GM18511 (cell line): ENCODE results near the gene TPRX1.
"Not testable (repeated sequence)": the region's sequence is repeated elsewhere in the genome, so short reads cannot be mapped to it uniquely, and the experiment has no call there.

ENCODE experiments used
- ATAC-seq: cut with Tn5 transposase; IDR thresholded peaks from one replicate; pipeline ENCODE4 v1.9.1; 2021; ENCODE audit warnings: mild to moderate bottlenecking, moderate library complexity; ENCODE audit not compliant: unreplicated experiment

Gene TPRX1

GRCh38 chr19:47769534-47769933 is 34.8 kb downstream of the TPRX1 start:
- no peak for ATAC-seq

DNA sequence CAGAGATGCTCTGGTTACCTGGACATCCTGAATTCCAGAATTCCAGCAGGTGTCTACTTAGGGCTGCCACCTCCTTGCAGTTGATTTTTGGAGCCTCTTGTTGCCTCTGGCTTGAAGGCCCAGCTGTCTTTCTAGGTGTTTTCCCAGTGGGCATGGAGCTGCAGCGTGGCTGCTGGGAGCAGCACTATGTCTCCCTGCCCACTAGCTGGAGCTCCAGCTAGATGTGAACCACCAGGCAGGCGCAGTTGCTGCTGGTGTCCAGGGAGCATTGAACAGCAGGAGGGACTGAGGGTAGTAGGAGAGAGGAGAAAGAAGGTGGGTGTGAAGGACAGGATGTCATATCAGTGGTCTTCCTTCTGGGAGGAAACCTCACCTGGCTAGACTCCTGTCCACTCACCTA is 35.7 kb downstream of the TPRX1 start:
- ATAC-seq = no peak

DNA sequence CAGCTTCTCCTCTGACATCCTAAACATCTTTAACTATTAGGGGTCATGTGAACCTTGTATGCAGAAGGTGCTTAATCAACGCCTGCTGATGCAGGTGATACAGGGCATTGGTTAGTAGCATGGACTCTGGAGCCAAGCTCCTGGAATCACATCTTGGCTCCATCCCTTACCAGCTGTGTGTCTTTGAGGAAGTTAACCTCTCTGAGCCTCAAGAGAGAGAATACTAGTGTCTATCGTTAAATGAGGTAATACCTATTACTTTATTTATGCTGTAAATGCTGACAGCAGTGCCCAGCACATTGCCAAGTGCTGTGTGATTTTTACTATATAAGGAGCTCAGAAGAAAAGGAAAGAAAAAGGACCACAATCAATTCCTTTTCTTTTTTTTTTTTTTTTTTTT is 37.0 kb downstream of the TPRX1 start:
- no peak for ATAC-seq

- ATAC-seq = no peak
These were observed 37.7 kb downstream of the TPRX1 start for GRCh38 chr19:47766670-47767069.

- ATAC-seq = no peak
These were observed 38.1 kb downstream of the TPRX1 start for GRCh38 chr19:47766359-47766620.

DNA sequence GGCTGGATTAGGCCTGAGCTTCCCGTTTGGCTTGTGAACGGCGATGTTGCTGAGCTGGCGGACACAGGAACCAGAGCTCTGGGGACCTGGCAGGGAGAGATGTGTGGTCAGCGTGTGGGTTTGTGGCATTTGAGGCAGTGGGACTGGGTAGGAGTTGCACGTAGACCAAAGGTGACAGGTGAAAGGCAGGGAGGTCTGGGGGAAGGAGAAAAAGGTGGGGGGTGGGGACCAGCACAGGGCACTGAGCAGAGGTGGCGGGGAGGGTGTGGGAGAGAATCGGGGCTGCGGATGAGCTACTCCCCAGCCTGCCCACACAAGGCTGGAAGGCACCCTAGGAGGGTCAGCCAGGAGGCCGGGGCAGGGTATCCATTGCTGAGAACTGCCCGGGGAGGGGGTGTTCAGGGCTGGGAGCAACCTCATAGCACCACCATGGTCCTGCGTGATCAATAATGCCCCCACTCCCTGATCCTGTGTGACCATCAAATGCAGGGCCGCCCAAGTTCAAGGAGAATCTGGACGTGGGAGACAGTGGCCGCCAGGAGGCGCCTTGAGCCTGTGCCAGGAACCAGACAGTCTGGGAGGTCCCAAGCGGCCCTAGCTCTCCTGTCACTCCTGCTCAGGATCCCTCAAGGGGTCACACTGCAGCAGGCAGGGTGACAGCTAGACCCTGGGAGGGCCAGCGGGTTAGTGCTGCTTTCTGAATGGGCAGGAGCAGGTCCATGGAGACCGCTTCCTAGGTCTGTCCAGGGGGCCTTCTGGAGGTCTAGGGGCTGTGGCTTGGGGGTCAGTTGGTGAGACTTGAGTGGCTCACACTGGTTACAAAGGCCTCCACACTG is 38.6 kb downstream of the TPRX1 start:
- no peak for ATAC-seq

DNA sequence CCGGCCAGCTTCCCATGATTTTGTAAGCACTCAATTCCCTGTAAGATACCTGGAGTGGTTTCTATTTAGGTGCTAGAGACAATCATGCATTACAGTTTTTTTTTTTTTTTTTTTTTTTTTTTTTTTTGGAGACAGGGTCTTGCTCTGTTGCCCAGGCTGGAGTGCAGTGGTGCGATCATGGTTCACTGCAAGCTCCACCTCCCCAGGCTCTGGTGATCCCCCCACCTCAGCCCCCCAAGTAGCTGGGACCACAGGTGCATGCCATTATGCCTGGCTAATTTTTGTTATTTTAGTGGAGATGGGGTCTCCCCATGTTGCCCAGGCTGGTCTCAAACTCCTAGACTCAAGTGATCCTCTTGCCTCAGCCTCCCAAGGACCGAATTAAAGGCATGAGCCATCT is 39.6 kb downstream of the TPRX1 start:
- not testable (repeated sequence) for ATAC-seq

GRCh38 chr19:47762615-47763308 is 41.6 kb downstream of the TPRX1 start:
- ATAC-seq = no peak

DNA sequence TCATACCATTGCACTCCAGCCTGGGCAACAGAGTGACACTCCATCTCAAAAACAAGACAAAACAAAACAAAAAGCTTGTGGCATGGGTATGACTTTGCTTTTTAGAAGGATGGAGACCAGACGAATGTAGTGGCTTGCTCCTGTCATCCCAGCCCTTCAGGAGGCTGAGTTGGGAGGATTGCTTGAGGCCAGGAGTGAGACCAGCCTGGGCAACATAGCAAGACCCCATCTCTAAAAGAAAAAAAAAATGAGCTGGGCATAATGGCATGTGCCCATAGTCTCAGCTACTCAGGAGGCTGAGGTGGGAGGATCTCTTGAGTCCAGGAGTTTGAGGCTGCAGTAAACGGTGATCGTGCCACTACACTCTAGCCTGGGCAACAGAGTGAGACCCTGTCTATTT is 42.2 kb downstream of the TPRX1 start:
- no peak for ATAC-seq

GRCh38 chr19:47761566-47761965 is 42.8 kb downstream of the TPRX1 start:
- ATAC-seq = no peak

DNA sequence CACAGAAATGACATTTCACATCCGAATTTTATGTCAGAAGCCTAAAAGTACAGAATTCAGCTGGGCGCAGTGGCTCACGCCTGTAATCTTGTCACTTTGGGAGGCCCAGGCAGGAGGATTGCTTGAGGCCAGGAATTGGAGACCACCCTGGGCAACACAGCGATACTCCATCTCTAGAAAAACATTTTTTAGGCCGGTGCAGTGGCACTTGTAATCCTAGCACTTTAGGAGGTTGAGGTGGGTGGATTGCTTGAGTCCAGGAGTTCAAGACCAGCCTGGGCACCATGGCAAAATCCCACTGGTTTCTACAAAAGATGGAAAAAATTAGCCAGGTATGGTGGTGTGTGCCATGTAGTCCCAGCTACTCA is 43.7 kb downstream of the TPRX1 start:
- no peak for ATAC-seq

GRCh38 chr19:47758443-47758804 is 45.9 kb downstream of the TPRX1 start:
- ATAC-seq = no peak

GRCh38 chr19:47757617-47758442 is 46.5 kb downstream of the TPRX1 start:
- ATAC-seq = no peak

- no peak for ATAC-seq
These were observed 47.3 kb downstream of the TPRX1 start for GRCh38 chr19:47756953-47757608.

DNA sequence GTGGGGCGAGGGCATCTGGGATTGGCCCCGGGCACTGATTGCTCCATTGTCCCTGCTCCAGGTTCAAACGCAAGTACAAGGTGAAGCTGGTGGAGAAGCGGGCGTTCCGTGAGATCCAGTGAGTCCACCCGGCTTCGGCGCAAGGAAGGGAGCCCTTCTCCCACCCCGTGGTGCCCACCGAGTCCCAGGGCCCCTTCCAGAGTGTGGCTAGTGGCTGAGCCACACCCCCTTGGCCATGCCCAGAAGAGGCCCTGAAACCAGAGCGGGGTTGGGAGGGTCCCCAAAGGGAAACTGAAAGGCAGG is 47.8 kb downstream of the TPRX1 start:
- no peak for ATAC-seq

GRCh38 chr19:47755762-47756626 is 48.4 kb downstream of the TPRX1 start:
- ATAC-seq = no peak

DNA sequence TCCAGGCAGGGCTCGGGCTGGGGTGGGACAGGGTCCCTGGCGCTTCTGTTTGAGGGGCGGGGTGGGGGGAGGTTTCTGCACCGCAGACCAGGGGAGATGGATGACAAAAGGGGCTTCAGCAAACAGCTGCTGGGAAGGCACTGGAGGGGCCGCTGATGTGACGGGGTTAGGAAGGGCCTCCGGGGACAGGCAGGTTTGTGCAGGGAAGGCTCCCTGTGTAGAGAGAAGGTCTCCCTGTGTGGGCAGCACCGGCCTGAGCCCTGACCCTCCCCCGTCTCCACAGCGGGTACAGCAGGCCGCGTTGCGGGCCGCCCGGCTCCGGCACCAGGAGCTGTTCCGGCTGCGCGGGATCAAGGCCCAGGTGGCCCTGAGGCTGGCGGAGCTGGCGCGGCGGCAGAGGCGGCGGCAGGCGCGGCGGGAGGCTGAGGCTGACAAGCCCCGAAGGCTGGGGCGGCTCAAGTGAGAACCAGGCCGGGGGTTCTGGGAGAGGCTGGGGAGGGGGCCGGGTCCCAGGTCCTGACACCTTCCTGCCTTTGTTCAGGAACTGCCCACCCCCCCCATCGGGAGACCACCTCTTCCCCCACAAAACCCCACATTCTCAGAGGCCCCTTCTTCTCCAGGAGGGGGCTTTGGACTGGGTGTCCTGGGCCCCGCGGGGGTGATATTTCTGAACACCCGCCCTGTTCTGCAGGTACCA is 49.1 kb downstream of the TPRX1 start:
- no peak for ATAC-seq

DNA sequence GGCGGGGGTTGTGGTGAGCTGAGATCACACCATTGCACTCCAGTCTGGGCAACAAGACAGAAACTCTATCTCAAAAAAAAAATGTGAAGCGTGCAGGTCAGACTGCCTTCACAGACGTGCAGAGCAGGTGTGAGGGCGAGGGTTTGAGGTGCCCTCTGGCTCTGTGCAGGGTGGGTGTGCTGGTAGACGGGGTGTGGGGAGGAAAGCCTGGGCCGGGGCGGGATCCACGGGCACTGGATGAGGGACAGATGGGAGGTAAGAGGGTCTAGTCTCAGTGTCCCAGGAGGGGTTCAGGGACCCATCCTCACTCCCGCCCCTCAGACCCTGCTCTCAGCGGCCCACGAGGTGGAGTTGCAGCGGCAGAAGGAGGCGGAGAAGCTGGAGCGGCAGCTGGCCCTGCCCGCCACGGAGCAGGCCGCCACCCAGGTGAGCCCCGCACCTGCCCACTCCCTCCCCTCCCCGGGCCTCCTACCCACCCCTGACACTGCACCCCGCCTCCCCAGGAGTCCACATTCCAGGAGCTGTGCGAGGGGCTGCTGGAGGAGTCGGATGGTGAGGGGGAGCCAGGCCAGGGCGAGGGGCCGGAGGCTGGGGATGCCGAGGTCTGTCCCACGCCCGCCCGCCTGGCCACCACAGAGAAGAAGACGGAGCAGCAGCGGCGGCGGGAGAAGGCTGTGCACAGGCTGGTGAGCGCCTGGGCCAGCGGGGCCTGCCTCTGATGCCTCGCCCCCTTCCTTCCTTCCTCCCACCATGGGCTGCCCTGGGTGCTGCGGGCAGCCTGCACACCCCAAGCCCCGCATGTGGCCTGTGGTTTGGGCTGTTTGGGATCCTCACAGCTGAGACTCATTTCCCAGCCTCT is 49.9 kb downstream of the TPRX1 start:
- ATAC-seq = no peak
